Esophagus squamous epithelium (tissue), 5 donors: ENCODE data around the gene POC1B. TPM values are rescaled to one million over a fixed set of nuclear protein-coding genes. Genes with fewer than 3 reads are reported as not detected.

Experiments
- DNase-seq: peaks from one replicate; lab custom pipeline; 2025; lab: John Stamatoyannopoulos, UW
- H3K27ac ChIP-seq, 4 donors: fragments of 200-600 bp; sonication (generic); one replicate each; pipeline ENCODE4 v1.5.1; 2016 to 2019; ENCODE audit warnings: mild to moderate bottlenecking in 1 of 4
- H3K27me3 ChIP-seq, 4 donors: fragments of 200-600 bp; sonication (generic); 1 replicate in 3 of 4; 2 replicates in 1 of 4; pipeline versions ENCODE4 v1.5.1 to v1.6.0; 2017 to 2021; ENCODE audit warnings: antibody characterized with exemption in 1 of 4
- H3K36me3 ChIP-seq, 3 donors: fragments of 200-600 bp; sonication (generic); one replicate each; pipeline ENCODE4 v1.5.1; 2016 to 2019
- H3K4me1 ChIP-seq, 3 donors: fragments of 200-600 bp; sonication (generic); one replicate each; pipeline ENCODE4 v1.5.1; 2017 to 2019
- H3K4me3 ChIP-seq, 4 donors: fragments of 200-600 bp; sonication (generic); 1 replicate in 3 of 4; 2 replicates in 1 of 4; pipeline ENCODE4 v1.5.1; 2016 to 2019; ENCODE audit warnings: mild to moderate bottlenecking in 2 of 4, moderate library complexity in 1 of 4
- H3K9me3 ChIP-seq, 3 donors: fragments of 200-600 bp; sonication (generic); one replicate each; pipeline ENCODE4 v1.5.1; 2016 to 2019
- CTCF ChIP-seq, 6 experiments: fragments of 450-650 bp in 4 of 6; fragments of 200-600 bp in 2 of 6; sonication (generic) in 2 of 6; IDR thresholded peaks; one replicate each; pipeline ENCODE4 v1.5.1; 2016 to 2019; ENCODE audit warnings: antibody characterized with exemption in 6 of 6, mild to moderate bottlenecking in 4 of 6, moderate library complexity in 4 of 6
- POLR2A ChIP-seq, 4 donors: fragments of 450-650 bp; IDR thresholded peaks; one replicate each; pipeline ENCODE4 v1.6.1; 2017; ENCODE audit warnings: antibody characterized with exemption in 4 of 4, mild to moderate bottlenecking in 4 of 4, moderate library complexity in 3 of 4
- WGBS, 2 donors: methylation state at CpG; one replicate each; pipeline ENCODE4 v1.1.5; 2018; 5-methylcytosine and 5-hydroxymethylcytosine counted together
- intact Hi-C: fragments of 100-400 bp; cut with DNase I; formaldehyde crosslinking; loops from one replicate; pipeline ENCODE4 v1.15.0; 2022
- total RNA-seq, 4 donors: library from RNA; depleted of rRNA; stranded (reverse); fragments of >200 nt; gene quantifications; one replicate each; pipeline ENCODE4 v1.1.0, GENCODE V29; 2016
- donor health status: DM: yes; HTN: yes; CAD: no.

Gene POC1B
- total RNA-seq, 4 donors from 2014 or later: 12.9 to 21.4 (median 15.3) TPM

DNA sequence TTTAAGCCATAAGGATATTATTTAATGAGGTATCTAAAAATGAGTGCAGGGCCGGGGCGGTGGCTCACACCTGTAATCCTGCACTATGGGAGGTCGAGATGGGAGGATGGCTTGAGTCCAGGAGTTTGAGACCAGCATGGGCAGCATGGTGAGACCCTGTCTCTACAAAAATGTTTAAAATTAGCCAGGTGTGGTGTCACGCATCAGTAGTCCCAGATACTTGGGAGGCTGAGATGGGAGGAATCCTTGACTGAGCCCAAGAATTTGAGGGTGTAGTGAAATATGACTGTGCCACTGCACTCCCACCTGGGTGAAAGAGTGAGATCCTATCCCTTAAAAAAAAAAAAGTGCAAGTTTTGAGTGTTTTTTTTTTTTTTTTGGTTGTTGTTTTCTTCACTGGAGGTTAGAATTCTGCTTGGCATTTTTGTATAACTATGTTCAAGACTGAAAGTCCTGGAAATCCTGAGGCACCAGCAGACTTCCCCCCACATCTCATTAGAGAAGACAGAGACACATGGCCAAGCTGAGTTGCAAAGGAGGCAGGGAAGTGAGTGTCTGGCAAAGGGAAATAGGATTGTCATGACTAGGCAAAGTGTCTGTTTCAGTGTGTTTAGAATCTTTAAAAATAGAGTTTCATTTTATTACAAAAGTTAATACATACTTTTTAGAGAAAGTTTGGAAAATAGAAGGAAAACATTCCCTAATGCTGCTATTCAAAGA lies 120.1 kb downstream of the POC1B start:
- no peaks in the 10 kb centered on the region for H3K4me1 ChIP-seq
- H3K36me3 ChIP-seq: no peaks in the 10 kb centered on the region
- DNase-seq: no peak

GRCh38 chr12:89401433-89402058 lies 124.3 kb downstream of the POC1B start:
- no peaks in the 10 kb centered on the region for H3K36me3 ChIP-seq
- H3K9me3 ChIP-seq: no peaks in the 10 kb centered on the region
- H3K27ac ChIP-seq: no peak overlapping the region
- 83 to 86% methylated on average over 3 of the region's 3 CpGs for WGBS, 2 donors
- H3K27me3 ChIP-seq: no peaks in the 10 kb centered on the region
- H3K4me1 ChIP-seq: no peaks in the 10 kb centered on the region
- no peak for DNase-seq
- intact Hi-C loops: no loop called here
- H3K4me3 ChIP-seq: no peak overlapping the region
- TF ChIP-seq POLR2A (IDR thresholded peaks at IDR 0.05) (no peak), CTCF (IDR thresholded peaks at IDR 0.05) (no peak)

More for the DNA sequence above, 120.1 kb downstream of the POC1B start:
- Histone ChIP-seq H3K27me3 (no peaks in the 10 kb centered on the region), H3K4me3 (no peak overlapping the region), H3K9me3 (peaks cover 0 to 6% (median 0%) of the 10 kb centered on the region in 3 donors), H3K27ac (no peak overlapping the region)
- no peak for TF ChIP-seq POLR2A (IDR thresholded peaks at IDR 0.05)
- TF ChIP-seq CTCF (IDR thresholded peaks at IDR 0.05): no peak
- 86 to 90% methylated on average over 4 of the region's 4 CpGs for whole genome bisulfite sequencing, 2 donors
- intact Hi-C loops: no loop called here

GRCh38 chr12:89400415-89400814 lies 125.4 kb downstream of the POC1B start:
- Histone ChIP-seq H3K4me3 (no peak overlapping the region), H3K27ac (no peak overlapping the region), H3K4me1 (no peaks in the 10 kb centered on the region), H3K27me3 (no peaks in the 10 kb centered on the region), H3K9me3 (no peaks in the 10 kb centered on the region), H3K36me3 (no peaks in the 10 kb centered on the region)
- intact Hi-C loops: no loop called here
- DNase-seq: no peak
- WGBS, 2 donors: 70 to 72% methylated on average over 5 to 6 of the region's 6 CpGs
- TF ChIP-seq POLR2A (IDR thresholded peaks at IDR 0.05) (no peak), CTCF (IDR thresholded peaks at IDR 0.05) (no peak)

DNA sequence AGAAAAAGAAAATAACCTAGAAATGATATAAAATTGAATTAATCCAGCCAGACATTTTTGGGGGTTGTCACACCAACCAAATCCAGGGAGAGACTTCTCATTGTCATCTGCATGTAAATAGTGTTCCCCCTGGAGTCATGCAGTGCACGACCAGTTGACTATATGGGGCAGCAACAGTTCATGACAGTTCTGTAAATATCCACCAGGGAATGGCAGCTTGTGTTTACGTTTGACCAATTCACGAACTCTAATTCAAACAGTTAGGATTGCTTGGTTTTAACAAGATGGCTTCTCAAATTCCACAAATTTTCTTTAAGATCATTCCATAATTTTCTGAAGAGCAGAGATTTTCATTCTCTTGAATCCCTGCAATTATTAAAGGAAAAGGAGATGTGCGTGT lies 130.1 kb downstream of the POC1B start:
- Histone ChIP-seq H3K4me1 (peaks cover 0 to 8% (median 0%) of the 10 kb centered on the region in 3 donors), H3K4me3 (no peak overlapping the region), H3K27ac (no peak overlapping the region), H3K27me3 (no peaks in the 10 kb centered on the region), H3K9me3 (no peaks in the 10 kb centered on the region), H3K36me3 (no peaks in the 10 kb centered on the region)
- intact Hi-C loops: no loop called here
- TF ChIP-seq CTCF (IDR thresholded peaks at IDR 0.05) (no peak), POLR2A (IDR thresholded peaks at IDR 0.05) (no peak)
- WGBS, 2 donors: 74 to 89% methylated on average over 4 of the region's 4 CpGs
- DNase-seq: no peak

- no peaks in the 10 kb centered on the region for H3K36me3 ChIP-seq
- intact Hi-C loops: no loop called here
Measured at GRCh38 chr12:89393551-89394121, 132.2 kb downstream of the POC1B start.

More at GRCh38 chr12:89393551-89394121, 132.2 kb downstream of the POC1B start:
- no peak overlapping the region for H3K4me3 ChIP-seq
- WGBS, 2 donors: 57 to 67% methylated on average over 3 of the region's 3 CpGs
- H3K27me3 ChIP-seq: no peaks in the 10 kb centered on the region
- TF ChIP-seq POLR2A (IDR thresholded peaks at IDR 0.05) (no peak), CTCF (IDR thresholded peaks at IDR 0.05) (no peak)
- peaks cover 0 to 17% (median 0%) of the 10 kb centered on the region in 3 donors for H3K4me1 ChIP-seq
- H3K9me3 ChIP-seq: no peaks in the 10 kb centered on the region
- DNase-seq: no peak
- no peak overlapping the region for H3K27ac ChIP-seq
